Epithelial cell of prostate (primary cell): ENCODE measurements around the gene DNAJC7.

Experiments used
- DNase-seq: peaks from one replicate; pipeline ENCODE4 v3.0.0-alpha.2; 2011; ENCODE audit warnings: low read depth, low spot score
- H3K27ac ChIP-seq: fragments of 450-650 bp; 2 replicates; pipeline ENCODE4 v1.5.1; 2017; ENCODE audit warnings: mild to moderate bottlenecking

Gene DNAJC7

GRCh38 chr17:42016941-42017865 is at the start of gene DNAJC7:
Gene DNAJC7, minus strand, starts transcription at chr17:42017439. Its CDS starts 23 bp downstream, at chr17:42017416.
- peak within 1 kb of the TSS; percentile 89 for H3K27ac ChIP-seq
- peak; percentile 44 for DNase-seq

GRCh38 chr17:42065201-42065600 is 48.0 kb upstream of the DNAJC7 start:
- DNase-seq: no peak
- H3K27ac ChIP-seq: no peak overlapping the region

GRCh38 chr17:42062681-42063080 is 45.4 kb upstream of the DNAJC7 start:
- DNase-seq: no peak
- H3K27ac ChIP-seq: no peak overlapping the region

GRCh38 chr17:42061646-42062487 is 44.6 kb upstream of the DNAJC7 start:
- DNase-seq: no peak
- H3K27ac ChIP-seq: no peak overlapping the region

- H3K27ac ChIP-seq: no peak overlapping the region
- no peak for DNase-seq
These were observed 43.0 kb upstream of the DNAJC7 start for GRCh38 chr17:42060231-42060630.

- H3K27ac ChIP-seq: no peak overlapping the region
- DNase-seq: no peak
These were observed 42.6 kb upstream of the DNAJC7 start for GRCh38 chr17:42059815-42060214.

- DNase-seq: no peak
- H3K27ac ChIP-seq: no peak overlapping the region
These were observed 40.8 kb upstream of the DNAJC7 start for GRCh38 chr17:42058063-42058462.

GRCh38 chr17:42056635-42057034 is 39.4 kb upstream of the DNAJC7 start:
- no peak for DNase-seq
- H3K27ac ChIP-seq: no peak overlapping the region

- DNase-seq: no peak
- H3K27ac ChIP-seq: no peak overlapping the region
These were observed 38.3 kb upstream of the DNAJC7 start for GRCh38 chr17:42055496-42055895.

- DNase-seq: no peak
- H3K27ac ChIP-seq: no peak overlapping the region
These were observed 37.8 kb upstream of the DNAJC7 start for GRCh38 chr17:42055027-42055426.

GRCh38 chr17:42053731-42054500 is 36.7 kb upstream of the DNAJC7 start:
- no peak for DNase-seq
- no peak overlapping the region for H3K27ac ChIP-seq

GRCh38 chr17:42052346-42052877 is 35.2 kb upstream of the DNAJC7 start:
- DNase-seq: no peak
- no peak overlapping the region for H3K27ac ChIP-seq

GRCh38 chr17:42051645-42052044 is 34.4 kb upstream of the DNAJC7 start:
- no peak for DNase-seq
- H3K27ac ChIP-seq: no peak overlapping the region

- DNase-seq: no peak
- H3K27ac ChIP-seq: no peak overlapping the region
These were observed 33.8 kb upstream of the DNAJC7 start for GRCh38 chr17:42051013-42051400.

- H3K27ac ChIP-seq: no peak within 1 kb of the TSS
These were observed 33.3 kb upstream of the DNAJC7 start, which contains the start of gene C17orf113 for GRCh38 chr17:42050393-42051012. Gene C17orf113, minus strand, starts transcription at chr17:42050601. Its CDS starts 7,225 bp downstream, at chr17:42043376.

GRCh38 chr17:42049834-42050392 is 32.7 kb upstream of the DNAJC7 start:
- DNase-seq: no peak
- no peak overlapping the region for H3K27ac ChIP-seq

More at GRCh38 chr17:42050393-42051012, 33.3 kb upstream of the DNAJC7 start, which contains the start of gene C17orf113:
- no peak for DNase-seq

- no peak overlapping the region for H3K27ac ChIP-seq
- DNase-seq: no peak
These were observed 30.1 kb upstream of the DNAJC7 start for GRCh38 chr17:42047343-42047742.

- no peak for DNase-seq
- no peak overlapping the region for H3K27ac ChIP-seq
These were observed 28.5 kb upstream of the DNAJC7 start for GRCh38 chr17:42045719-42046118.
